PC-3 (cell line): ENCODE results near the gene PFKL. TPM values are rescaled to one million over a fixed set of nuclear protein-coding genes. Genes with fewer than 3 reads are reported as not detected.
A peak's percentile ranks its signal among the peaks of the same experiment; 100 is the strongest.

Experiments used
- ATAC-seq: fragments of 200-7000 bp; cut with Tn5 transposase; 2 replicates; pipeline ENCODE4 v1.9.1; 2020; ENCODE audit warnings: mild to moderate bottlenecking, moderate library complexity
- BruUV-seq: library from RNA; stranded (reverse); fragments of 400-500 nt; replicated peaks from 2 replicates; lab custom pipeline; 2021; lab: Mats Ljungman, UMichigan
- CTCF ChIA-PET: fragments of 300-600 bp; sonication (Branson Sonifier 250); formaldehyde crosslinking; loops from one replicate; lab custom pipeline; 2022; ENCODE audit warnings: antibody characterized with exemption; lab: Charles Lee
- POLR2A ChIA-PET: fragments of 300-600 bp; sonication (Branson Sonifier 250); formaldehyde crosslinking; loops from one replicate; lab custom pipeline; 2022; ENCODE audit warnings: antibody characterized with exemption; ENCODE audit not compliant: unreplicated experiment; lab: Charles Lee
- DNase-seq: peaks from one replicate; pipeline ENCODE4 v3.0.0-alpha.2; 2015
- H2AFZ ChIP-seq: fragments of 300-600 bp; sonication (generic); 2 replicates; pipeline ENCODE4 v1.6.0; 2016; ENCODE audit warnings: antibody characterized with exemption, low read length
- H3F3A ChIP-seq: fragments of 300-600 bp; sonication (generic); one replicate; pipeline ENCODE4 v1.6.0; 2017; ENCODE audit warnings: antibody characterized with exemption, low read length, control low read depth, mild to moderate bottlenecking; ENCODE audit not compliant: unreplicated experiment
- H3K27ac ChIP-seq: fragments of 300-600 bp; sonication (generic); 2 replicates; pipeline ENCODE4 v1.5.1; 2016; ENCODE audit warnings: mild to moderate bottlenecking, low read length
- H3K27me3 ChIP-seq: fragments of 300-600 bp; sonication (generic); 2 replicates; pipeline ENCODE4 v1.6.1; 2016; ENCODE audit warnings: low read length, mixed read lengths
- H3K36me3 ChIP-seq: fragments of 300-600 bp; sonication (generic); 2 replicates; pipeline ENCODE4 v1.6.1; 2016; ENCODE audit warnings: low read depth, mixed run types, low read length, mixed read lengths
- H3K4me1 ChIP-seq: fragments of 300-600 bp; sonication (generic); 2 replicates; pipeline ENCODE4 v1.5.1; 2016; ENCODE audit warnings: low read length; ENCODE audit not compliant: insufficient read depth
- H3K4me2 ChIP-seq: fragments of 300-600 bp; sonication (generic); 2 replicates; pipeline ENCODE4 v1.6.0; 2016; ENCODE audit warnings: low read length
- H3K4me3 ChIP-seq: fragments of 300-600 bp; sonication (generic); 2 replicates; pipeline ENCODE4 v1.5.1; 2016; ENCODE audit warnings: mild to moderate bottlenecking, low read length, mixed read lengths
- H3K79me2 ChIP-seq: fragments of 300-600 bp; sonication (generic); 2 replicates; pipeline ENCODE4 v1.6.1; 2017; ENCODE audit warnings: low read length, mixed read lengths
- H3K9ac ChIP-seq: fragments of 300-600 bp; sonication (generic); 2 replicates; pipeline ENCODE4 v1.6.0; 2016; ENCODE audit warnings: mild to moderate bottlenecking, low read length
- H3K9me2 ChIP-seq: fragments of 300-600 bp; sonication (generic); replicated peaks from 2 replicates; pipeline ENCODE4 v1.6.1; 2016; ENCODE audit warnings: mixed run types, low read length, mixed read lengths
- H3K9me3 ChIP-seq: fragments of 300-600 bp; sonication (generic); 2 replicates; pipeline ENCODE4 v1.6.1; 2016; ENCODE audit warnings: low read length, mixed read lengths
- H4K20me1 ChIP-seq: fragments of 300-600 bp; sonication (generic); 2 replicates; pipeline ENCODE4 v1.6.1; 2016; ENCODE audit warnings: low read length, mixed read lengths
- CTCF ChIP-seq: fragments of 300-600 bp; sonication (generic); conservative IDR thresholded peaks from 2 replicates; pipeline ENCODE4 v1.5.1; 2017; ENCODE audit warnings: antibody characterized with exemption, low read depth, mild to moderate bottlenecking, low read length
- EZH2 ChIP-seq: fragments of 300-600 bp; sonication (generic); IDR thresholded peaks from one replicate; pipeline ENCODE4 v1.6.1; 2017; ENCODE audit warnings: antibody characterized with exemption, mild to moderate bottlenecking, low read length; ENCODE audit not compliant: unreplicated experiment
- EZH2phosphoT487 ChIP-seq: fragments of 300-600 bp; sonication (generic); IDR thresholded peaks from 2 replicates; pipeline ENCODE4 v1.6.1; 2018; ENCODE audit warnings: mild to moderate bottlenecking, antibody characterized with exemption, low read length, borderline replicate concordance
- intact Hi-C: fragments of 100-400 bp; cut with micrococcal nuclease; formaldehyde crosslinking; loops from 2 replicates; pipeline ENCODE4 v1.9.0; 2023
- total RNA-seq: library from RNA; depleted of rRNA; stranded (reverse); fragments of >200 nt; gene quantifications from 2 replicates; pipeline ENCODE4 v1.2.3, GENCODE V29; 2014

Gene PFKL
- total RNA-seq, 1 experiment from 2014 or later, result 223 TPM

GRCh38 chr21:44344541-44345183 lies 44.8 kb downstream of the PFKL start:
- intact Hi-C loops, result no loop called here
- POLR2A ChIA-PET, result no interaction called here
- TF ChIP-seq EZH2 (no peak), EZH2phosphoT487 (no peak)

GRCh38 chr21:44345495-44345894 lies 45.6 kb downstream of the PFKL start:
- no peak for DNase-seq
- TF ChIP-seq CTCF (no peak), EZH2 (no peak), EZH2phosphoT487 (no peak)
- CTCF ChIA-PET, result no interaction called here

More at GRCh38 chr21:44344541-44345183, 44.8 kb downstream of the PFKL start:
- Histone ChIP-seq H3K27ac (no peak overlapping the region), H3K9me3 (no peaks in the 10 kb centered on the region), H3F3A (peaks cover 2% of the 10 kb centered on the region), H4K20me1 (no peaks in the 10 kb centered on the region), H3K4me2 (no peak overlapping the region), H3K4me1 (peaks cover 5% of the 10 kb centered on the region), H3K9ac (no peak overlapping the region), H2AFZ (no peak overlapping the region), H3K4me3 (no peak overlapping the region), H3K9me2 (no peaks in the 10 kb centered on the region), H3K27me3 (peaks cover 9% of the 10 kb centered on the region; the same call in 1 of the 2 replicates), H3K36me3 (no peaks in the 10 kb centered on the region), H3K79me2 (no peaks in the 10 kb centered on the region)
- BruUV-seq, result no TSS peak
- CTCF ChIA-PET, result interaction anchor here (0.6 kb wide), 1 partner anchor 16 kb away, joined by 6 read pairs; no protein-coding TSS in a partner anchor
- DNase-seq, result no peak
- no peak for ATAC-seq

GRCh38 chr21:44347911-44348451 lies 48.1 kb downstream of the PFKL start:
- H3K27ac ChIP-seq, result no peak overlapping the region
- no peak for DNase-seq
- no peak overlapping the region for H3K9ac ChIP-seq
- peak; percentile 43 for ATAC-seq
- no peaks in the 10 kb centered on the region for H3K9me3 ChIP-seq
- BruUV-seq, result no TSS peak
- no peaks in the 10 kb centered on the region for H3K79me2 ChIP-seq
- no peaks in the 10 kb centered on the region for H3K9me2 ChIP-seq
- H2AFZ ChIP-seq, result peak overlapping the region; percentile 73
- H3K4me1 ChIP-seq, result no peaks in the 10 kb centered on the region; the same call in 1 of the 2 replicates
- peak overlapping the region; percentile 19; the same call in 1 of the 2 replicates for H3K4me2 ChIP-seq
- H3K27me3 ChIP-seq, result peaks cover 33% of the 10 kb centered on the region
- ChIA-PET CTCF (no interaction called here), POLR2A (no interaction called here)
- no peaks in the 10 kb centered on the region for H3K36me3 ChIP-seq
- H3K4me3 ChIP-seq, result no peak overlapping the region
- H3F3A ChIP-seq, result no peaks in the 10 kb centered on the region
- TF ChIP-seq EZH2phosphoT487 (no peak), CTCF (no peak), EZH2 (no peak)
- H4K20me1 ChIP-seq, result no peaks in the 10 kb centered on the region
- intact Hi-C loops, result no loop called here

More at GRCh38 chr21:44345495-44345894, 45.6 kb downstream of the PFKL start:
- Histone ChIP-seq H3K9me3 (no peaks in the 10 kb centered on the region), H3K4me3 (no peak overlapping the region), H3K79me2 (no peaks in the 10 kb centered on the region), H3K9ac (no peak overlapping the region), H3K27me3 (peaks cover 12% of the 10 kb centered on the region; the same call in 1 of the 2 replicates), H3K36me3 (no peaks in the 10 kb centered on the region), H3F3A (no peaks in the 10 kb centered on the region), H2AFZ (no peak overlapping the region), H3K4me1 (no peaks in the 10 kb centered on the region; the same call in 1 of the 2 replicates), H4K20me1 (no peaks in the 10 kb centered on the region), H3K4me2 (no peak overlapping the region), H3K9me2 (no peaks in the 10 kb centered on the region), H3K27ac (no peak overlapping the region)
- ATAC-seq, result no peak
- POLR2A ChIA-PET, result no interaction called here
- BruUV-seq, result no TSS peak
- intact Hi-C loops, result no loop called here
